Measurements from ENCODE around the gene SDCCAG8.

- no peak for TF ChIP-seq CTCF (IDR thresholded peaks at IDR 0.05 in 8 of 11, conservative IDR thresholded peaks at IDR 0.05 in 3 of 11)
- peak in 2 of 3 donors; percentile 21 to 48 for TF ChIP-seq POLR2A (IDR thresholded peaks at IDR 0.05)
Observed at GRCh38 chr1:243255791-243256512, at the start of gene SDCCAG8.

Data from spleen (tissue), 7 donors.